ENCODE data around the gene FAM240B.
A peak's percentile ranks its signal among the peaks of the same experiment; 100 is the strongest.

FAM240B gene

DNA sequence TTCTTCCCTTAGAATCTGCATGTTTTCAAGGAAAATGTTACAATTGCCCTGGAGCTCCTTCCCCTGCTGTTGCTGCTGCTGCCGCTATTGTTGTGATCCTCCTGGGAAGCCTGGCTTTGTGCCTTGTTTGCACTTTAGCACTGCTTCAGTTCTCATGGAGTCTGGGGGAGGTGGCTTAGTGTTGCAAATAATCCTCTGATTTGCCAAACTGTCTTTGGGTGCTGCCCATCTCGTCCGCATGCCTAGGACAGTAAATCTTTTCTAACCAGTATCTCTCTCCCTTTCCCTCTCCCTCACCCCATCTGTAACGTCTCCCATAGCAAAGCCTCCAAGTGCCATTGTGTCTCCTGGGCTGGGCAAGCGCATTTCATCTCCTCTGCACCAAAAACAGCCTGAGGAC, 30.3 kb downstream of the FAM240B start:
- Histone ChIP-seq H3K27ac (ENCODE audit: insufficient read depth, low read length, poor library complexity, severe bottlenecking) (no peak overlapping the region), H3K9me3 (ENCODE audit: control insufficient read depth, low read length) (no peaks in the 10 kb centered on the region), H3K27me3 (replicated peaks; ENCODE audit: control insufficient read depth, insufficient read depth, low read length, poor library complexity, severe bottlenecking) (no peaks in the 10 kb centered on the region), H3K4me1 (ENCODE audit: control insufficient read depth, insufficient read depth, low read length, poor library complexity, severe bottlenecking) (no peaks in the 10 kb centered on the region), H3K4me3 (ENCODE audit: insufficient read depth, low read depth, low read length, poor library complexity, severe bottlenecking) (no peak overlapping the region), H3K36me3 (ENCODE audit: control insufficient read depth, insufficient read depth, low read length) (no peaks in the 10 kb centered on the region)
- DNase-seq: no peak

DNA sequence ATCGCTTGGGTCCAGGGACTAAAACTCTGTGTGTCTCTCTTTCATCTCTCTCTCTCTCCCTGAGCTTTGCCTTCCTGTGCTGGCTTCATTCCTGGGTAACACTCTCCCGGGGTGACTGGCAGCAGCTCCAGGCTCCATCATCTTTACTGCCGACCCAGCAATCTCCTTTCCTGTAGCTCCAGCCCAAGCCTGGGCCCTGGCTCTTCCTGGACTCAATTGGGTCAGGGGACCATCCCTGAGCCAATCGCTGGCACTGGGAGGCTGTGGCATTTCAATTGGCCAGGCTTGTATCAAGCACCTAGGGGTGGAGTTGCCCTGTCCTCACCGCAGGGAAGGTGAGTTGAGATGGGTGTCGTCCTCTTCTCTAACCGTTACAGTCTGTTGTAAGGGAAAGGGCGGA, 31.9 kb downstream of the FAM240B start:
- H3K36me3 ChIP-seq (ENCODE audit: control insufficient read depth, insufficient read depth, low read length): no peaks in the 10 kb centered on the region
- H3K4me1 ChIP-seq (ENCODE audit: control insufficient read depth, insufficient read depth, low read length, poor library complexity, severe bottlenecking): no peaks in the 10 kb centered on the region
- H3K9me3 ChIP-seq (ENCODE audit: control insufficient read depth, low read length): no peaks in the 10 kb centered on the region
- no peak overlapping the region for H3K4me3 ChIP-seq (ENCODE audit: insufficient read depth, low read depth, low read length, poor library complexity, severe bottlenecking)
- no peak for DNase-seq
- no peaks in the 10 kb centered on the region for H3K27me3 ChIP-seq (replicated peaks; ENCODE audit: control insufficient read depth, insufficient read depth, low read length, poor library complexity, severe bottlenecking)
- H3K27ac ChIP-seq (ENCODE audit: insufficient read depth, low read length, poor library complexity, severe bottlenecking): no peak overlapping the region

- peak in 2 of 3 donors; percentile 2 to 5 for DNase-seq
- Histone ChIP-seq H3K9me3 (ENCODE audit: control insufficient read depth, low read length) (no peaks in the 10 kb centered on the region), H3K27ac (ENCODE audit: insufficient read depth, low read length, poor library complexity, severe bottlenecking) (no peak overlapping the region), H3K4me1 (ENCODE audit: control insufficient read depth, insufficient read depth, low read length, poor library complexity, severe bottlenecking) (no peaks in the 10 kb centered on the region), H3K27me3 (replicated peaks; ENCODE audit: control insufficient read depth, insufficient read depth, low read length, poor library complexity, severe bottlenecking) (no peaks in the 10 kb centered on the region), H3K36me3 (ENCODE audit: control insufficient read depth, insufficient read depth, low read length) (no peaks in the 10 kb centered on the region), H3K4me3 (ENCODE audit: insufficient read depth, low read depth, low read length, poor library complexity, severe bottlenecking) (no peak overlapping the region)
These were observed 32.5 kb downstream of the FAM240B start for GRCh38 chr9:38687389-38687842.

GRCh38 chr9:38686933-38687332, 33.0 kb downstream of the FAM240B start:
- Histone ChIP-seq H3K9me3 (ENCODE audit: control insufficient read depth, low read length) (no peaks in the 10 kb centered on the region), H3K4me1 (ENCODE audit: control insufficient read depth, insufficient read depth, low read length, poor library complexity, severe bottlenecking) (no peaks in the 10 kb centered on the region), H3K27me3 (replicated peaks; ENCODE audit: control insufficient read depth, insufficient read depth, low read length, poor library complexity, severe bottlenecking) (no peaks in the 10 kb centered on the region), H3K27ac (ENCODE audit: insufficient read depth, low read length, poor library complexity, severe bottlenecking) (no peak overlapping the region), H3K4me3 (ENCODE audit: insufficient read depth, low read depth, low read length, poor library complexity, severe bottlenecking) (no peak overlapping the region), H3K36me3 (ENCODE audit: control insufficient read depth, insufficient read depth, low read length) (no peaks in the 10 kb centered on the region)
- DNase-seq: no peak

- no peaks in the 10 kb centered on the region for H3K4me1 ChIP-seq (ENCODE audit: control insufficient read depth, insufficient read depth, low read length, poor library complexity, severe bottlenecking)
- H3K9me3 ChIP-seq (ENCODE audit: control insufficient read depth, low read length): no peaks in the 10 kb centered on the region
- no peaks in the 10 kb centered on the region for H3K27me3 ChIP-seq (replicated peaks; ENCODE audit: control insufficient read depth, insufficient read depth, low read length, poor library complexity, severe bottlenecking)
- DNase-seq: no peak
- H3K27ac ChIP-seq (ENCODE audit: insufficient read depth, low read length, poor library complexity, severe bottlenecking): no peak overlapping the region
- H3K4me3 ChIP-seq (ENCODE audit: insufficient read depth, low read depth, low read length, poor library complexity, severe bottlenecking): no peak overlapping the region
- H3K36me3 ChIP-seq (ENCODE audit: control insufficient read depth, insufficient read depth, low read length): no peaks in the 10 kb centered on the region
These were observed 34.4 kb downstream of the FAM240B start for GRCh38 chr9:38685535-38685934.

GRCh38 chr9:38683336-38683735, 36.6 kb downstream of the FAM240B start:
- H3K4me1 ChIP-seq (ENCODE audit: control insufficient read depth, insufficient read depth, low read length, poor library complexity, severe bottlenecking): no peaks in the 10 kb centered on the region
- H3K36me3 ChIP-seq (ENCODE audit: control insufficient read depth, insufficient read depth, low read length): no peaks in the 10 kb centered on the region
- DNase-seq: no peak
- H3K27me3 ChIP-seq (replicated peaks; ENCODE audit: control insufficient read depth, insufficient read depth, low read length, poor library complexity, severe bottlenecking): no peaks in the 10 kb centered on the region
- H3K27ac ChIP-seq (ENCODE audit: insufficient read depth, low read length, poor library complexity, severe bottlenecking): no peak overlapping the region
- no peak overlapping the region for H3K4me3 ChIP-seq (ENCODE audit: insufficient read depth, low read depth, low read length, poor library complexity, severe bottlenecking)
- no peaks in the 10 kb centered on the region for H3K9me3 ChIP-seq (ENCODE audit: control insufficient read depth, low read length)

GRCh38 chr9:38682713-38683112, 37.2 kb downstream of the FAM240B start:
- Histone ChIP-seq H3K4me3 (ENCODE audit: insufficient read depth, low read depth, low read length, poor library complexity, severe bottlenecking) (no peak overlapping the region), H3K27ac (ENCODE audit: insufficient read depth, low read length, poor library complexity, severe bottlenecking) (no peak overlapping the region), H3K4me1 (ENCODE audit: control insufficient read depth, insufficient read depth, low read length, poor library complexity, severe bottlenecking) (no peaks in the 10 kb centered on the region), H3K27me3 (replicated peaks; ENCODE audit: control insufficient read depth, insufficient read depth, low read length, poor library complexity, severe bottlenecking) (no peaks in the 10 kb centered on the region), H3K9me3 (ENCODE audit: control insufficient read depth, low read length) (no peaks in the 10 kb centered on the region), H3K36me3 (ENCODE audit: control insufficient read depth, insufficient read depth, low read length) (no peaks in the 10 kb centered on the region)
- no peak for DNase-seq

- DNase-seq: no peak
- Histone ChIP-seq H3K27ac (ENCODE audit: insufficient read depth, low read length, poor library complexity, severe bottlenecking) (no peak overlapping the region), H3K4me3 (ENCODE audit: insufficient read depth, low read depth, low read length, poor library complexity, severe bottlenecking) (no peak overlapping the region), H3K9me3 (ENCODE audit: control insufficient read depth, low read length) (no peaks in the 10 kb centered on the region), H3K27me3 (replicated peaks; ENCODE audit: control insufficient read depth, insufficient read depth, low read length, poor library complexity, severe bottlenecking) (no peaks in the 10 kb centered on the region), H3K4me1 (ENCODE audit: control insufficient read depth, insufficient read depth, low read length, poor library complexity, severe bottlenecking) (no peaks in the 10 kb centered on the region), H3K36me3 (ENCODE audit: control insufficient read depth, insufficient read depth, low read length) (no peaks in the 10 kb centered on the region)
These were observed 38.1 kb downstream of the FAM240B start for GRCh38 chr9:38681747-38682227.

- H3K36me3 ChIP-seq (ENCODE audit: control insufficient read depth, insufficient read depth, low read length): no peaks in the 10 kb centered on the region
- no peaks in the 10 kb centered on the region for H3K27me3 ChIP-seq (replicated peaks; ENCODE audit: control insufficient read depth, insufficient read depth, low read length, poor library complexity, severe bottlenecking)
- H3K4me1 ChIP-seq (ENCODE audit: control insufficient read depth, insufficient read depth, low read length, poor library complexity, severe bottlenecking): no peaks in the 10 kb centered on the region
- no peaks in the 10 kb centered on the region for H3K9me3 ChIP-seq (ENCODE audit: control insufficient read depth, low read length)
- DNase-seq: no peak
- no peak overlapping the region for H3K4me3 ChIP-seq (ENCODE audit: insufficient read depth, low read depth, low read length, poor library complexity, severe bottlenecking)
- no peak overlapping the region for H3K27ac ChIP-seq (ENCODE audit: insufficient read depth, low read length, poor library complexity, severe bottlenecking)
These were observed 39.0 kb downstream of the FAM240B start for GRCh38 chr9:38680837-38681445.

GRCh38 chr9:38677660-38678303, 42.2 kb downstream of the FAM240B start:
- Histone ChIP-seq H3K4me3 (ENCODE audit: insufficient read depth, low read depth, low read length, poor library complexity, severe bottlenecking) (no peak overlapping the region), H3K4me1 (ENCODE audit: control insufficient read depth, insufficient read depth, low read length, poor library complexity, severe bottlenecking) (no peaks in the 10 kb centered on the region), H3K27ac (ENCODE audit: insufficient read depth, low read length, poor library complexity, severe bottlenecking) (no peak overlapping the region), H3K9me3 (ENCODE audit: control insufficient read depth, low read length) (no peaks in the 10 kb centered on the region), H3K27me3 (replicated peaks; ENCODE audit: control insufficient read depth, insufficient read depth, low read length, poor library complexity, severe bottlenecking) (no peaks in the 10 kb centered on the region), H3K36me3 (ENCODE audit: control insufficient read depth, insufficient read depth, low read length) (no peaks in the 10 kb centered on the region)
- no peak for DNase-seq
